GM15510 (cell line): ENCODE results near the gene MTMR10.

ENCODE experiments used
- POLR2A ChIP-seq: IDR thresholded peaks from 3 replicates; pipeline ENCODE4 v1.6.1; 2011; ENCODE audit warnings: borderline replicate concordance; ENCODE audit not compliant: insufficient read length; ENCODE audit errors: extremely low read depth

The MTMR10 gene

GRCh38 chr15:30991255-30992235 is at the start of gene MTMR10:
MTMR10 (minus strand) TSS chr15:30991628; CDS start chr15:30991506, 122 bp downstream.
- TF ChIP-seq POLR2A = peak; percentile 96

- TF ChIP-seq POLR2A = no peak
Measured at GRCh38 chr15:31040611-31041010, 49.2 kb upstream of the MTMR10 start.

- TF ChIP-seq POLR2A = no peak
Measured at GRCh38 chr15:31039961-31040360, 48.5 kb upstream of the MTMR10 start.

GRCh38 chr15:31037731-31038477 is 46.5 kb upstream of the MTMR10 start:
- TF ChIP-seq POLR2A = no peak

GRCh38 chr15:31036783-31037182 is 45.4 kb upstream of the MTMR10 start:
- TF ChIP-seq POLR2A = no peak

GRCh38 chr15:31035610-31036009 is 44.2 kb upstream of the MTMR10 start:
- TF ChIP-seq POLR2A = no peak

- no peak for TF ChIP-seq POLR2A
Measured at GRCh38 chr15:31034152-31034551, 42.7 kb upstream of the MTMR10 start.

GRCh38 chr15:31032961-31033371 is 41.5 kb upstream of the MTMR10 start:
- TF ChIP-seq POLR2A = no peak

- TF ChIP-seq POLR2A = no peak
Measured at GRCh38 chr15:31031471-31032067, 40.1 kb upstream of the MTMR10 start.

- TF ChIP-seq POLR2A = no peak
Measured at GRCh38 chr15:31027910-31028578, 36.6 kb upstream of the MTMR10 start.

GRCh38 chr15:31025996-31026395 is 34.6 kb upstream of the MTMR10 start:
- no peak for TF ChIP-seq POLR2A

- TF ChIP-seq POLR2A = no peak
Measured at GRCh38 chr15:31024979-31025378, 33.6 kb upstream of the MTMR10 start.

- TF ChIP-seq POLR2A = no peak
Measured at GRCh38 chr15:31024330-31024729, 32.9 kb upstream of the MTMR10 start.

GRCh38 chr15:31023841-31024240 is 32.4 kb upstream of the MTMR10 start:
- TF ChIP-seq POLR2A = no peak
